OCI-M2 (cell line): ENCODE measurements around the gene CDK6.

Experiments used
- DNase-seq: peaks from one replicate; lab custom pipeline; 2025; ENCODE audit not compliant: unreplicated experiment; lab: John Stamatoyannopoulos, UW

The CDK6 gene

GRCh38 chr7:92794831-92795230, 41.5 kb downstream of the CDK6 start:
- no peak for DNase-seq

- no peak for DNase-seq
Observed at GRCh38 chr7:92794391-92794790, 42.0 kb downstream of the CDK6 start.

- no peak for DNase-seq
Observed at GRCh38 chr7:92793656-92794205, 42.6 kb downstream of the CDK6 start.

- no peak for DNase-seq
Observed at GRCh38 chr7:92790992-92791391, 45.4 kb downstream of the CDK6 start.

GRCh38 chr7:92788559-92789183, 47.7 kb downstream of the CDK6 start:
- no peak for DNase-seq

GRCh38 chr7:92785923-92786322, 50.5 kb downstream of the CDK6 start:
- DNase-seq: no peak

GRCh38 chr7:92784935-92785334, 51.4 kb downstream of the CDK6 start:
- DNase-seq: no peak

GRCh38 chr7:92783260-92784201, 52.8 kb downstream of the CDK6 start:
- DNase-seq: no peak

- DNase-seq: no peak
Observed at GRCh38 chr7:92782855-92783254, 53.5 kb downstream of the CDK6 start.

GRCh38 chr7:92782236-92782635, 54.1 kb downstream of the CDK6 start:
- no peak for DNase-seq

GRCh38 chr7:92781117-92781720, 55.2 kb downstream of the CDK6 start:
- no peak for DNase-seq

GRCh38 chr7:92778972-92779371, 57.4 kb downstream of the CDK6 start:
- DNase-seq: no peak

GRCh38 chr7:92777993-92778392, 58.4 kb downstream of the CDK6 start:
- DNase-seq: no peak

- no peak for DNase-seq
Observed at GRCh38 chr7:92773808-92774207, 62.6 kb downstream of the CDK6 start.

- no peak for DNase-seq
Observed at GRCh38 chr7:92769844-92770243, 66.5 kb downstream of the CDK6 start.

GRCh38 chr7:92769394-92769699, 67.0 kb downstream of the CDK6 start:
- no peak for DNase-seq

- DNase-seq: no peak
Observed at GRCh38 chr7:92768501-92769393, 67.6 kb downstream of the CDK6 start.

- no peak for DNase-seq
Observed at GRCh38 chr7:92767437-92767836, 68.9 kb downstream of the CDK6 start.

GRCh38 chr7:92766461-92767003, 69.8 kb downstream of the CDK6 start:
- no peak for DNase-seq

GRCh38 chr7:92765725-92766124, 70.6 kb downstream of the CDK6 start:
- no peak for DNase-seq
